ENCODE data around the gene DAGLB. TPM values are rescaled to one million over a fixed set of nuclear protein-coding genes. Genes with fewer than 3 reads are reported as not detected.

The DAGLB gene
- total RNA-seq, 1 donor from 2014 or later, result 27.2 TPM

DNA sequence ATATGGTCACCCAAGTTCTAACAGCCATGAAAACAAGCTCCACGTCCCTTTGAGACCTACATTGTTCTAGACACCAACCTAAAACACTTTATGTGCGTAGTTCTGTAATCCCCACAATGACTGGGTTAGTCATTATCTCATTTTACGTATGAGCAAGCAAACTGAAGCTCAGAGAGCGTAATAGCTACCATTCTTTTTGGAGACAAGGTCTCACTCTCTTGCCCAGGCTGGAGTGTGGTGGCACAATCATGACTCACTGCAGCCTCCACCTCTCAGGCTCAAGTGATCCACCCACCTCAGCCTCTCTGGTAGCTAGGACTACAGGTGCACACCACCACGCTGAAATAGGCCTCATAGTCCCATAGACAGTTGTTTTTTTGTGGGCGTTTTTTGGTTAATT, 10.5 kb downstream of the DAGLB start:
- Mint-ChIP-seq H3K4me3 (ENCODE audit: unreplicated experiment) (no peak overlapping the region), H3K9me3 (ENCODE audit: unreplicated experiment) (no peaks in the 10 kb centered on the region), H3K4me1 (ENCODE audit: unreplicated experiment) (peaks cover 25% of the 10 kb centered on the region), H3K27ac (ENCODE audit: unreplicated experiment) (peak overlapping the region; percentile 84), H3K36me3 (ENCODE audit: low read depth, unreplicated experiment) (peaks cover 32% of the 10 kb centered on the region), H3K27me3 (ENCODE audit: unreplicated experiment) (no peaks in the 10 kb centered on the region)
- no peak for TF ChIP-seq CTCF (IDR thresholded peaks at IDR 0.05; ENCODE audit: unreplicated experiment)
- DNase-seq (ENCODE audit: low spot score), result no peak

- no peak for TF ChIP-seq CTCF (IDR thresholded peaks at IDR 0.05; ENCODE audit: unreplicated experiment)
- DNase-seq (ENCODE audit: low spot score), result no peak
- Mint-ChIP-seq H3K9me3 (ENCODE audit: unreplicated experiment) (no peaks in the 10 kb centered on the region), H3K4me1 (ENCODE audit: unreplicated experiment) (peaks cover 25% of the 10 kb centered on the region), H3K36me3 (ENCODE audit: low read depth, unreplicated experiment) (peaks cover 25% of the 10 kb centered on the region), H3K4me3 (ENCODE audit: unreplicated experiment) (no peak overlapping the region), H3K27ac (ENCODE audit: unreplicated experiment) (peak overlapping the region; percentile 21), H3K27me3 (ENCODE audit: unreplicated experiment) (no peaks in the 10 kb centered on the region)
Observed at GRCh38 chr7:6436385-6436685, 11.4 kb downstream of the DAGLB start.

GRCh38 chr7:6435486-6436384, 12.0 kb downstream of the DAGLB start:
- Mint-ChIP-seq H3K27me3 (ENCODE audit: unreplicated experiment) (peaks cover 3% of the 10 kb centered on the region), H3K27ac (ENCODE audit: unreplicated experiment) (peak overlapping the region; percentile 27), H3K9me3 (ENCODE audit: unreplicated experiment) (no peaks in the 10 kb centered on the region), H3K4me3 (ENCODE audit: unreplicated experiment) (no peak overlapping the region), H3K4me1 (ENCODE audit: unreplicated experiment) (peaks cover 25% of the 10 kb centered on the region), H3K36me3 (ENCODE audit: low read depth, unreplicated experiment) (peaks cover 27% of the 10 kb centered on the region)
- DNase-seq (ENCODE audit: low spot score), result peak; percentile 94
- peak; percentile 94 for TF ChIP-seq CTCF (IDR thresholded peaks at IDR 0.05; ENCODE audit: unreplicated experiment)

- no peak overlapping the region for H3K27ac Mint-ChIP-seq (ENCODE audit: unreplicated experiment)
- peaks cover 3% of the 10 kb centered on the region for H3K27me3 Mint-ChIP-seq (ENCODE audit: unreplicated experiment)
- no peak for TF ChIP-seq CTCF (IDR thresholded peaks at IDR 0.05; ENCODE audit: unreplicated experiment)
- peaks cover 27% of the 10 kb centered on the region for H3K36me3 Mint-ChIP-seq (ENCODE audit: low read depth, unreplicated experiment)
- no peak for DNase-seq (ENCODE audit: low spot score)
- H3K4me1 Mint-ChIP-seq (ENCODE audit: unreplicated experiment), result peaks cover 19% of the 10 kb centered on the region
- no peaks in the 10 kb centered on the region for H3K9me3 Mint-ChIP-seq (ENCODE audit: unreplicated experiment)
- H3K4me3 Mint-ChIP-seq (ENCODE audit: unreplicated experiment), result no peak overlapping the region
Observed at GRCh38 chr7:6433784-6434615, 13.8 kb downstream of the DAGLB start.
